ENCODE measurements around the gene TNFRSF1B. TPM values are rescaled to one million over a fixed set of nuclear protein-coding genes. Genes with fewer than 3 reads are reported as not detected.

The TNFRSF1B gene
- total RNA-seq, 2 experiments from 2014 or later: 173 to 191 TPM

GRCh38 chr1:12155328-12155727, 11.5 kb upstream of the TNFRSF1B start:
- CTCF ChIA-PET: interaction anchor here (0.7 to 3.9 kb wide), 5 partner anchors 10 to 31 kb away, joined by 3 to 32 read pairs (median 3); no protein-coding TSS in a partner anchor
- H3K36me3 Mint-ChIP-seq (ENCODE audit: low read depth): peaks cover 18% of the 10 kb centered on the region
- TF ChIP-seq CTCF (IDR thresholded peaks at IDR 0.05): no peak
- no peak overlapping the region for H3K4me3 Mint-ChIP-seq
- H3K27ac Mint-ChIP-seq: peak overlapping the region; percentile 53
- DNase-seq: no peak
- no peak for ATAC-seq
- no peaks in the 10 kb centered on the region for H3K27me3 Mint-ChIP-seq
- intact Hi-C loops (cut with micrococcal nuclease): no loop called here
- H3K4me1 Mint-ChIP-seq (ENCODE audit: low read depth): peaks cover 83% of the 10 kb centered on the region
- H3K9me3 Mint-ChIP-seq: peaks cover 11% of the 10 kb centered on the region
- POLR2A ChIA-PET: interaction anchor here (0.9 to 3.0 kb wide), 4 partner anchors 9 to 22 kb away, joined by 3 to 12 read pairs (median 4); no protein-coding TSS in a partner anchor

DNA sequence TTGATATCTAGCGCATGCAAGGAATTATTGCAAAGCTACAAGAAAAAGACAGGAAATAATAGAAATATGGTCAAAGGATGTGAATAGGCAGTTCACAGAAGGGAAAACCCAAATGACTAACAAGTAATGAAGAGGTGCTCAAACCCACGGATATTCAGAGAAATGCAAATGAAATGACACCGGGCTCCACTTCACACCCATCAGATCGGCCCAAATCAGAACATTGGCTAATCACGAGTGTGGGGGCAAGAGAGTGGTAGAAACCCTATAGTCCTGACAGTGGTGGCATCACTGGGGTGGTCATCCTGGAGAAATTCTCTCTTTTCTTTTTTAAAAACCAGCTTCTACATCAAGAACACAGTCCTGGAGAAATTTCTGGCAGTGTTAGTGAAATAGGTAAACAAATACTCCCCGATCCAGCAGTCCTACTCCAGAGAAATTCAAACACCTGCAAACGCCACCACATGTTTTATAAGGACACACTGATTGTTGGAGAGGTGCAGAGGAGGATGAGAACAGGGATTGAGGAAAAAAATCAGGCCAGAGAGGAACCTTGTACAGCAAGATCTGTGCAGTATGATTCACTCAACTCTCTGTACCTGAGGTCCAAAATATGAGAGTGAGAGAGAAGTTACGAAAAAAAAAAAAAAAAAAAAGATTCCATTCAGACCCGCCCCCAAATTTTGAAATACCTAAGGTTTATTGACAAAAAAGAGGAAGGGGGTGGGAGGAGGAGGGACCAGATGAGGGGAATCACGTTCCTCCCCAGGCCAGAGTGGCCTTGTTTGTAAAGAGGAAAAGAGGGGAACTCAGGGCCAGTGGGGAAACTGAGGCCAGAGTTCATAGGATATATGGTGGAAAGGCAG, 9.2 kb upstream of the TNFRSF1B start:
- H3K9me3 Mint-ChIP-seq: peaks cover 4% of the 10 kb centered on the region
- H3K4me3 Mint-ChIP-seq: peak overlapping the region; percentile 47
- peak; percentile 76 for DNase-seq

DNA sequence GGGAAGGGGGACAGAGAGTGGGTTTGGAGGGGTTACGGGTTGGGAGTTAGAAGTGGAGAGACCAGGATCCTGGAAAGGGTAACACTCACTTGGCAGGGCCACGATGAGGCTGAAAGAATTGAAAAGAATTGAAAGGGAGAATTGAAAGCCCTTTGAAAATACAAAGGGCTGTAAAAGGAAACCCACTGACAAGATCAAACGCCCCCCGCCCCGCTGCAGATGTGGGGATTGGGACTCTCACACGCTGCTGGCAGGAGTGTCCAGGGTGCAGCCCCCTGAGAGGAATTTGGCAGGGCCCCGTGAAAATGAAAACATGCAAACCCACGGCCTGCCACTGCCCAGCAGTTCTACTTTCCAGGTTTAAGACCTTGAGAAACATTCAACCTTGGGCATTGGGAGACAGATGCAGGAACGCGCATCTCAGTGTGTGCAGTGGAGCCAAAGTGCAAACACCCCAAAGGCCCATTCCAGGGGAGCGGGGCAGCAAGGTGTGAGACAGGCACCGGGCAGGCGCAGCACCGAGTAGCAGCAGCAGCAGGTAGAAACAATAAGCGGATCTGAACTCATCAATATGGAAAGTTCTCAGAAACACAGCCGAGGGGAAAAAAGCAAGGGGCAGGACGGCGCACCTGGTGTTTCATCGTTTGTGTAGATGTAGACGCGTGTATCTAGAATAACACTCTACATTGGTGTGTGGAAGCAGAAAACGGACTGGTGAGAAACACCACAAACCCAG, 8.3 kb upstream of the TNFRSF1B start:
- H3K9me3 Mint-ChIP-seq: peaks cover 4% of the 10 kb centered on the region
- no peaks in the 10 kb centered on the region for H3K27me3 Mint-ChIP-seq
- peaks cover 82% of the 10 kb centered on the region for H3K4me1 Mint-ChIP-seq (ENCODE audit: low read depth)
- POLR2A ChIA-PET: interaction anchor here (0.8 to 2.4 kb wide), 3 partner anchors 10 to 70 kb away, joined by 3 to 10 read pairs (median 5); no protein-coding TSS in a partner anchor
- intact Hi-C loops (cut with micrococcal nuclease): no loop called here
- ATAC-seq (no peak), DNase-seq (peak; percentile 61)
- CTCF ChIA-PET: interaction anchor here (4.4 kb wide), 1 partner anchor 33 kb away, joined by 30 read pairs; no protein-coding TSS in a partner anchor
- peaks cover 2% of the 10 kb centered on the region for H3K36me3 Mint-ChIP-seq (ENCODE audit: low read depth)
- peak overlapping the region; percentile 93 for H3K27ac Mint-ChIP-seq
- H3K4me3 Mint-ChIP-seq: peak overlapping the region; percentile 47
- TF ChIP-seq CTCF (IDR thresholded peaks at IDR 0.05): no peak

More for the DNA sequence above, 9.2 kb upstream of the TNFRSF1B start:
- peak; percentile 58 for ATAC-seq
- ChIA-PET POLR2A (interaction anchor here (0.6 to 3.0 kb wide), 9 partner anchors 9 to 250 kb away, joined by 3 to 12 read pairs (median 10); partner anchors contain the start of gene TNFRSF1B), CTCF (interaction anchor here (1.6 to 3.9 kb wide), 3 partner anchors 21 to 33 kb away, joined by 6 to 32 read pairs (median 7); no protein-coding TSS in a partner anchor)
- H3K4me1 Mint-ChIP-seq (ENCODE audit: low read depth): peaks cover 82% of the 10 kb centered on the region
- peak overlapping the region; percentile 93 for H3K27ac Mint-ChIP-seq
- H3K27me3 Mint-ChIP-seq: no peaks in the 10 kb centered on the region
- TF ChIP-seq CTCF (IDR thresholded peaks at IDR 0.05): no peak
- H3K36me3 Mint-ChIP-seq (ENCODE audit: low read depth): peaks cover 3% of the 10 kb centered on the region
- intact Hi-C loops (cut with micrococcal nuclease): no loop called here

DNA sequence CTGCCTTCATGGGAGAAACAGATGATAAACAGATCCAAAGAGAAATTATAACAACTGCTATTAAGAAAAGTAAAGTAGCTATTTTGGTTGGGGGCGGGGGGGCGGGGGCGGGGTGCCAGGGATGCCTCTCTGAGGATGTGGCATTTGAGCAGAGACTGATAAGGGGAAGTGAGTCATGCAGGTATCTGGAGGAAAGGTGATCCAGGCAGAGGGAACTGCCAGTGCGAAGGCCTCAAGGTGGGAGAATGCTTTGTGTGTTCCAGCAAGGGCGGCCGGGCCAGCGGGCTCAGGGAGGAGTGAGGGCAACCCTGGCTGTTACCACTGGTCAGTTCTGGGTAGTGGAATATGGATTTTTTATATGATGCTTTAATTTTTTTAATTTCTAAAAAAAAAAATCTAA, 7.0 kb upstream of the TNFRSF1B start:
- H3K4me3 Mint-ChIP-seq: no peak overlapping the region
- peaks cover 2% of the 10 kb centered on the region for H3K36me3 Mint-ChIP-seq (ENCODE audit: low read depth)
- intact Hi-C loops (cut with micrococcal nuclease): loop anchor here (5.0 kb wide), 1 partner anchor 33 kb away; no protein-coding TSS in a partner anchor
- H3K4me1 Mint-ChIP-seq (ENCODE audit: low read depth): peaks cover 89% of the 10 kb centered on the region
- ATAC-seq (no peak), DNase-seq (peak; percentile 54)
- CTCF ChIA-PET: interaction anchor here (4.4 kb wide), 1 partner anchor 35 kb away, joined by 30 read pairs; no protein-coding TSS in a partner anchor
- H3K9me3 Mint-ChIP-seq: peaks cover 4% of the 10 kb centered on the region
- POLR2A ChIA-PET: interaction anchor here (0.7 to 1.3 kb wide), 4 partner anchors 9 to 250 kb away, joined by 3 to 5 read pairs (median 4); no protein-coding TSS in a partner anchor
- H3K27me3 Mint-ChIP-seq: no peaks in the 10 kb centered on the region
- H3K27ac Mint-ChIP-seq: peak overlapping the region; percentile 63
- no peak for TF ChIP-seq CTCF (IDR thresholded peaks at IDR 0.05)
